ENCODE data around the gene IL10RA.
"Not testable (repeated sequence)": the region's sequence is repeated elsewhere in the genome, so short reads cannot be mapped to it uniquely, and the experiment has no call there.

Gene IL10RA

GRCh38 chr11:117962826-117963225, 23.4 kb upstream of the IL10RA start:
- DNase-seq (ENCODE audit: low read depth): no peak

DNA sequence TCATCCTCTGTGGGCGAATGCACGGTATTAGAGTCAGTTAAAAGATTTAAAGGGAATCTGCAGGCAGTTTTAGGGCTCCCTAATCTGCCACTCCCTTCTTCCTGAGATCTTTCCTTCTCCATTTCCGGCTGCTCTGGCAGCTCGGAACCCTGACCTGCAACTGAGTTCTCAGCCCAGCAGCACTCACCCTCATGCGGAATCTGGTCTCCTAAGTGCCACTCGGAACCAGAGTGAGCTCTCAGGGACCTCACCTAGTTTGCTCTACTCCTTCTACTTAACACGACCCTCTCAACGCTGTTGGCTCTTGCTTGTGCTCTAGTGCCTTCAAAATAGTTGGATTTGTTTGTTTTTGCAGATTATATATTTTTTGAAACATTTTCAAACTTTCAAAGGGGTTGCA, 19.3 kb upstream of the IL10RA start:
- no peak for DNase-seq (ENCODE audit: low read depth)

DNA sequence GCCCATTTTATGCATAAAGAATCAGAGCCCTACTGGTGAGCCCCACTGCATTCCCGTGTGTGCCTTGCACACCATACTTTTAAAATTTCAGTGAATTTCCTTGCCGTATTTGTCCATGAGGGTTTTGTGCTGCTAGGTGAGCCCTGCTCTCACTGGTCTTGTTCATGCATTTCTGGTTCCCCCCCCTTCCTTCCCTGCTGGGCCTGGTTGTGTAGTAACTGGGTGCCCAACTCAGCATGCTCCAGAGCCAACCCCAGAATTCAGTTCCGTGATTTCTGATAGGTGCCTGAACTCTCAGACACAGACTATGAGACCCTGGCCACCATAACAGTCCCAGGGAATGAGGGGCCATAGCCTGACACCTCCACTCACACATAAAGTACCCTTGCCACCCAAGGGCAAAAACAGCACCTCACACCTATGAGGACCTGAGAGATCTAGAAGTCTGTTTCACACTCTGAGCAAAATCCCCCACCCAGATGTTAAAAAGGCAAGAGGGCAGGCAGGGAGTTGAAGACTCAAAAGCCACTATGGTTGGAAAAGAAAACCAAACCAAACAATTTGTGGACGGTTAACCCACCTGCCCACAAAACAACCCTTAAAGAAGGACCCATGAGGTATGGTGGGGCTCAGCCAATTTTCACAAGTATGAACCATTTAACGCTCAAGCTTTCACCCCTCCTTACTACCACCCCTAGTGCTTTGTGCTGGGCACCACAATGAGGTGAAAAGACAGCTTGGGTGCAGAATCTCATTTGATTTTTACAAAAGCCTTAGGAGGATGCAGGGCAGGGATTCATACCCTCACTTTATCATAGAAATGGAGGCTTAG, 16.8 kb upstream of the IL10RA start:
- no peak for DNase-seq (ENCODE audit: low read depth)

- no peak for DNase-seq (ENCODE audit: low read depth)
Measured at GRCh38 chr11:117970400-117971024, 15.7 kb upstream of the IL10RA start.

- DNase-seq (ENCODE audit: low read depth): no peak
Measured at GRCh38 chr11:117972044-117972443, 14.2 kb upstream of the IL10RA start.

- no peak for DNase-seq (ENCODE audit: low read depth)
Measured at GRCh38 chr11:117972629-117973502, 13.3 kb upstream of the IL10RA start.

DNA sequence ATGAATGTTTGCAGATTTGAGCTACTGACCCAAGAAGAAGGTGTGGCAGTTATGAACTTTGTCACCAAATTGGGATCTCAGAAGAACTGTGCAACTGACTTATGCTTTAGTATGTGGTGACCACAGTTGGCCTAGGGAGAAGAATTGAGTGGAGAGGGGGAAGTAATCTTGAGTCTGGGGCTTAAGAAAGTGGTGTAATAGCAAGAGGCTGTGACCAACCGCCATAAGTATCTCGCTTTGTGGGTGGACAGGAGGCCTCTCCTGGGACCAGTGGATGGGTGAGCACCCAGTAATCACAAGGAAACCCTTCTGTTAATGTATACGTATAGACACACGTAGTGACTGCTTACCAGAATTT, 12.7 kb upstream of the IL10RA start:
- DNase-seq (ENCODE audit: low read depth): no peak

DNA sequence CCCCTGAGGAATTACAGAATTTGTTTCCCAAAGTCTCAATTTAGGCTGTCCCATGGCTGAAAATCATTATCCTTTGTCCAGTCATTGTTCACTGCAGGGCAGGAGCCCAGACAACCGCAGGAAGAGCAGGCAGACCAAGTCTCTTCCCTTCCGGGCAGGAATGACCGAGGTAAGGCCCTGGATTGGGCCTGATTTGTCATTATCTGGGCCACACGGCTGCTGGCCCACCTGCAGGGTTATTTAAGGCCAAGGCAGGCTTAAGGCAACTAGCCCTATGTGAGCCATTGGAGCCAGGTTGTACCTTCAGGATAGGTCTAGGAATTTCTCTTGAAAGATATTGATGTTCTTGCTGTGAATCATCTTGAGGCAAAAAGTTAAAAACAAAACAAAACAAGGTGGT, 9.7 kb upstream of the IL10RA start:
- no peak for DNase-seq (ENCODE audit: low read depth)

DNA sequence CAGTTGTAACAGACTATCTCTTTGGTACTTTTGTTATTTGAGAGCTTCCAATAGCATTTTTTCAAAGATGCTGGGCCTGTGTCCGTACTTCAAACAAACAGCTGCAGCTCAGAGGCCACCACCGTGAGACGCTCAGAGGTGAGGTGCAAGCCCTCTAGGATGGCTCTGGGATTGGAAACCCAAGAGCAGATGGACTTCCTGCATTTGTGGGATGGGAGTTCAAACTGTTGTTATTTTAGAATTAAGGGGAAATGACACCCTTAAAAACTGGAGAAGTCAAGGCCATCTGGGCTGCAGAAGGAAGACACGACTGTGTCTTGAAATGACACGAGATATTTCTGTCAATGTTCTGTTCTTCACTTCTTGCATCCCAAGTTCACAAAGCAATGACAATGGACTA, 9.2 kb upstream of the IL10RA start:
- no peak for DNase-seq (ENCODE audit: low read depth)

- DNase-seq (ENCODE audit: low read depth): not testable (repeated sequence)
Measured at GRCh38 chr11:117977612-117978264, 8.5 kb upstream of the IL10RA start.

- DNase-seq (ENCODE audit: low read depth): not testable (repeated sequence)
Measured at GRCh38 chr11:117978291-117978910, 7.8 kb upstream of the IL10RA start.

GRCh38 chr11:117978991-117979390, 7.2 kb upstream of the IL10RA start:
- no peak for DNase-seq (ENCODE audit: low read depth)

DNA sequence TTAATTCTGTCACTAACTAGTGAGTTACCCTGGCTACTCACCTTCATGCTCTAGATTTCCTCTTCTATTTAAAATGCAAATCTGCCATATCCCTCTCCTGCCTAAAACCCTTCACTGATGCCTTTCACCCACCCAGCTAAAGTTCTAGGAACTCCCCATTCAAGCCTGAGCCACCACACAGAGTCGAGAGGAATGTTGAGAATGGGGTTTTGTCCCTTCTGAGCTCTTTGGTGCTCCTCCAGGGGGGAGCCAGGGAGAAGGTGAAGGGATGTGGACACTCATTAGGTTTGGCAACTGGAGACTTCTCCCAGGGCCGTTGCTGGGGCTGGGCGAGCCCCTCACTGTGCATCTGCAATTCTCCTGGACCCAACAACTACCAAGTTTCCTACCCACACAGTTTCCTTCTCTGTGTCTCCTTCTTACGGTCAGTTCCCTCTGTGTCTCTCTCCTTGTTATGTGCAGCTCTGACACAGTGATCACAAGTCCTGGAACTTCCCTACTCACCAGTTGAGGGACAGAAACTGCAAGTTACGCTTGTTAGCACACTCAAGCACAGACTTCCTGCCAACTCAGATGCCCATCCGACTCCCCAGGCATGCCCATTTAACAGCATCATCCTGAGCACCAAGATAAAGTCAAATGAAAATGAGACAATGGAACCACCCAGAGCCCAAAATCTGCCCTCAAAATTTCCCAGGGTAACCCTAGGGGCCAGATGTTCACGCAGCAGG, 6.5 kb upstream of the IL10RA start:
- no peak for DNase-seq (ENCODE audit: low read depth)

- no peak for DNase-seq (ENCODE audit: low read depth)
Measured at GRCh38 chr11:117980280-117980679, 5.9 kb upstream of the IL10RA start.

GRCh38 chr11:117980720-117981119, 5.5 kb upstream of the IL10RA start:
- no peak for DNase-seq (ENCODE audit: low read depth)

DNA sequence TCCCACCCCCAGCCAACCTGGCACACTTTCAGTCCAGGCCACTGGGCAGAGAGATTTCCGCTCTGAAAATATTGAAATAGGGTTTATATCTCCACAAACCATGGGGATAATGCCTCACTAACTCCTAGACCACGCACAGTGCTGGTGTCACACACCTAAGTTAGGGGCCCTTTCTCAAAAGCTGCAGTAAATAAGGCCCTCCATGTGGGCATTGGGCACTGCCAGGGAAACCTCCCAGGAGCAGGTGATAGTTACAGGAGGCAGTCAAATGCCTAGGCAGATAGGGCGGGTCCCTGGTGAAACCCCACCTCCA, 3.1 kb upstream of the IL10RA start:
- DNase-seq (ENCODE audit: low read depth): no peak

DNA sequence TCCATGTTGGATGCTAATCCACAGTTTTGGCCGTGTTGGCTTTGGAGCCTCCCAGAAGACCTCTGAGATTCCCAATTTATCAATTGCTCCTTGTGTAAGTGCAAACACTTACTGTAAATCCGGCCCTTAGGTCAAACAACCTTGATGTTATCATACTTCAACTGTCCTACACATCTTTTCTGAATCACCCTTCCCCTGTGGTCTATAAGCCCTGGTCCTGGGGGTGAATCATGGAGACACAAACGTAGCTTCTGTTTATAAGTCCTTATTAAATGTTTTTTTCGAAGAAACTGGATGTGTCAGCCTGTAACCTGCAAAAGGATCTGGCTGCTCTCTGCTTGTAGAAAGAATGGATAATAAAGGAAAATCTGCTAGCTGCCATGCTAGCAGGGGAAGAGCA, 1.7 kb upstream of the IL10RA start:
- no peak for DNase-seq (ENCODE audit: low read depth)

DNA sequence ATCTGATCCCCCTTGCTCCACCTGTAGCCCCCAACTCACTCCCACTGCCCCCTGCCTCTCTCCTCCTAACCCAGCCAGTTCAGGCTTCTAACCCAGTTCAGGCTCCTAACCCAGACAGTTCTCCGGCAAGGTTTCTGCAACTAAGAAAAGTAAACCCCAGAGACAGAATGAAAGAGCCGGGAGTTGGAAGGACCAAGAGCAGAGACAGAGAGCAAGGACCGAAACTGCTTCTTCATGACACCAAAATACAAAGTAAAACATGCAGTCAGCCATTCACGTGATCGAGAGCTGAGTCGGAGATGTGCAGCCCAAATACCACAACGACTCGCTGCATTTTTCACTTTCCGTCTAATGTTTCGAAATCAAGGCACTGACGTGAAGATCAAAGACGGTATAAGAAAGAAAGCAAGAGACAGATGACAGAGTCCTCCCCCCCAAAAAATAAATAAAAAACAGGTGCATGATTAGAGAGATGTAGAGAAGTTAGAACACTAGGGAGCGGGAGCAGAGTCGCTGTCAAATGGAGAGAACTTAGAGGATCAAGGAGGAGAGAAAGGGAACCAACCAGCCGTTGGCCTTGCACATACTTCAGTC, 884 bp downstream of the IL10RA start:
- no peak for DNase-seq (ENCODE audit: low read depth)

DNA sequence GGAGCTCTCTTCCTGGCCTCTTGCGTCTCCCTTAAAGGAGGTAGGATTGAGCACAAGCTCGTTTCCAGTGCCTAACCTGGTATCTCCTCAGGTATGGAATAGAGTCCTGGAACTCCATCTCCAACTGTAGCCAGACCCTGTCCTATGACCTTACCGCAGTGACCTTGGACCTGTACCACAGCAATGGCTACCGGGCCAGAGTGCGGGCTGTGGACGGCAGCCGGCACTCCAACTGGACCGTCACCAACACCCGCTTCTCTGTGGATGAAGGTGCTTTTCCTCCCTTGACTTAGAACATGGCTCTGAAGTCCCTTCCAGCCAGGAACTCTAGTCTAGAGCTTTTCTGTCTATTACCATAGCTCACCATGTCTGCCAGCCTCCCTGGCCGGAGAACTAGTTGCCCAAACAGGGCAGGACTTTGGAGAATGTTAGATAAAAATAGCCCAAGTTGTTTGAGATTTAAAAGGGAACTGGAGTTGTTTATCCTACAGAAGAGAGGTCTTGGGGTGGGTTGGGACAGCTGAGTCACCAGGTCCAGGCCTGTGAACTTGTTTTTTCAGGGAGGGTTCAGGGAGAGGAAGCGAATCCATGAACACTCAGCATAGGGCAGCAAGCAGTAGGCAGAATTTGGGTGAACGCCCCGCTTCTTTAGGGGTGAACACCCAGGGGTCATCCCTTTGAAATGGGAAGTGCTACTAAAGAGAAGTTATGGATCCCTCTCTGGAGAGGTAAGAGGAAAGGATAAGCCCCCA, 3.3 kb downstream of the IL10RA start:
- no peak for DNase-seq (ENCODE audit: low read depth)

DNA sequence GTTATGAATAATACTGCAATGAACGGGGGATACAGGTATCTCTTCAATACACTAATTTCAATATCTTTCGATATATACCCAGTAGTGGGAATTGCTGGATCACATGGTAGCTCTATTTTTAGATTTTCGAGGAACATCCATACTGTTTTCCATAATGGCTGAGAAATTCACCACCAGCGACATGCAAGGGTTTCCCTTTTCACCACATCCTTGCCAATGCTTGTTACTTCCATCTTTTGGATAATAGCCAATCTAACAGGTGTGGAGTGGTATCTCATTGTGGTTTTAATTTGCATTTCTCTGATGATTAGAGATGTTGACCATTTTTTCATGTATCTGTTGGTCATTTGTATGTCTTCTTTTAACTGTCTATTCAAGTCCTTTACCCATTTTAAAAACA, 5.9 kb downstream of the IL10RA start:
- DNase-seq (ENCODE audit: low read depth): no peak
